ENCODE measurements around the gene GRIN2C. TPM values are rescaled to one million over a fixed set of nuclear protein-coding genes. Genes with fewer than 3 reads are reported as not detected.

The GRIN2C gene
- total and polyA plus RNA-seq, 4 donors: 0.01 to 0.03 (median 0.02) TPM; not detected in 1

DNA sequence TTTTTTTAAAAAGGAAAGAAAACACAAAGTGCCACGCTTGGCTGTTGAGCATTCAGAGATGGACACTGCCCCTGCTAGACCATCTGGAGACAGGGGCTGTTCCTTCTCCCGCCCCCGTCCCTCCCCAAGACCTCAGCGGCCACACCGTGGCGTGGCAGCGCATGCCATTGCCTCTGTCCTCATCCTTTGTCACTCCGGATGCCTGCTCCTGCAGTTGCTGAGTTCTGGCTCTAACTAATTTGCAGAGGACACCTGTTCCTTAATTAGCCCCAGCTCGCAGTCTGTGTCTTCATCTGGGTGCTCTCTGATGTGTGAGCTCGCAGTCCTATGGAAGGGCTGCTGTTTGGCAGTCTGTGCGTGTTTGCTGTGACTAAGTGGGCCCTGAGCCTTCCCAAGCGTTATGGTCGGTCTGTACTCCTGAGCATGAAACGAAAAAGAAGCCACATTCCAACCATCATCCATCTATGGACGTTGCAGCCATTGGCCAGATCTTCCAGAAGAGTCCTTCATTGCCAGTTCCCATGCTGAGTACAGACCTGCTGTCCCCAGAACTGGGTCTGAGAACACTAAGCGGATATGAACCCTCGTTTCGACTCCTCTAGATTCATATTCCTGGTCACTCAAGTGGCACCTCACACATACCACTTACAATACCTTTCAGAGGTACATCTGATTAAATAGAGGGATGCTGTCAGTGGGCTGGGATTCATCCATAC is 42.6 kb downstream of the GRIN2C start:
- H3K36me3 ChIP-seq (ENCODE audit: control insufficient read depth in 4 of 4, insufficient read depth in 4 of 4, low read length in 4 of 4): peaks cover 0 to 23% (median under 1%) of the 10 kb centered on the region in 4 donors
- H3K27me3 ChIP-seq (ENCODE audit: control insufficient read depth in 3 of 3, insufficient read depth in 3 of 3, low read length in 2 of 3): no peaks in the 10 kb centered on the region
- 91 to 95% methylated on average over 17 to 18 of the region's 18 CpGs for WGBS, 2 donors
- peaks cover 0 to 2% (median 0%) of the 10 kb centered on the region in 4 donors for H3K9me3 ChIP-seq (ENCODE audit: control insufficient read depth in 4 of 4, insufficient read depth in 3 of 4, low read length in 3 of 4)
- H3K4me3 ChIP-seq: no peak overlapping the region
- DNase-seq (no peak), ATAC-seq (ENCODE audit: insufficient read depth, low FRiP score) (no peak)
- H3K27ac ChIP-seq (ENCODE audit: low read depth in 1 of 2, low read length in 1 of 2): no peak overlapping the region
- TF ChIP-seq, protein P1, sequence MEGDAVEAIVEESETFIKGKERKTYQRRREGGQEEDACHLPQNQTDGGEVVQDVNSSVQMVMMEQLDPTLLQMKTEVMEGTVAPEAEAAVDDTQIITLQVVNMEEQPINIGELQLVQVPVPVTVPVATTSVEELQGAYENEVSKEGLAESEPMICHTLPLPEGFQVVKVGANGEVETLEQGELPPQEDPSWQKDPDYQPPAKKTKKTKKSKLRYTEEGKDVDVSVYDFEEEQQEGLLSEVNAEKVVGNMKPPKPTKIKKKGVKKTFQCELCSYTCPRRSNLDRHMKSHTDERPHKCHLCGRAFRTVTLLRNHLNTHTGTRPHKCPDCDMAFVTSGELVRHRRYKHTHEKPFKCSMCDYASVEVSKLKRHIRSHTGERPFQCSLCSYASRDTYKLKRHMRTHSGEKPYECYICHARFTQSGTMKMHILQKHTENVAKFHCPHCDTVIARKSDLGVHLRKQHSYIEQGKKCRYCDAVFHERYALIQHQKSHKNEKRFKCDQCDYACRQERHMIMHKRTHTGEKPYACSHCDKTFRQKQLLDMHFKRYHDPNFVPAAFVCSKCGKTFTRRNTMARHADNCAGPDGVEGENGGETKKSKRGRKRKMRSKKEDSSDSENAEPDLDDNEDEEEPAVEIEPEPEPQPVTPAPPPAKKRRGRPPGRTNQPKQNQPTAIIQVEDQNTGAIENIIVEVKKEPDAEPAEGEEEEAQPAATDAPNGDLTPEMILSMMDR (IDR thresholded peaks at IDR 0.05; ENCODE audit: control extremely low read depth, extremely low read depth): no peak
- no peak overlapping the region for H3K9ac ChIP-seq (ENCODE audit: insufficient read depth in 1 of 2, low read length in 2 of 2)
- H3K4me1 ChIP-seq (ENCODE audit: control insufficient read depth in 5 of 5, insufficient read depth in 5 of 5, low read length in 5 of 5): peaks cover 0 to 19% (median 3%) of the 10 kb centered on the region in 5 donors

DNA sequence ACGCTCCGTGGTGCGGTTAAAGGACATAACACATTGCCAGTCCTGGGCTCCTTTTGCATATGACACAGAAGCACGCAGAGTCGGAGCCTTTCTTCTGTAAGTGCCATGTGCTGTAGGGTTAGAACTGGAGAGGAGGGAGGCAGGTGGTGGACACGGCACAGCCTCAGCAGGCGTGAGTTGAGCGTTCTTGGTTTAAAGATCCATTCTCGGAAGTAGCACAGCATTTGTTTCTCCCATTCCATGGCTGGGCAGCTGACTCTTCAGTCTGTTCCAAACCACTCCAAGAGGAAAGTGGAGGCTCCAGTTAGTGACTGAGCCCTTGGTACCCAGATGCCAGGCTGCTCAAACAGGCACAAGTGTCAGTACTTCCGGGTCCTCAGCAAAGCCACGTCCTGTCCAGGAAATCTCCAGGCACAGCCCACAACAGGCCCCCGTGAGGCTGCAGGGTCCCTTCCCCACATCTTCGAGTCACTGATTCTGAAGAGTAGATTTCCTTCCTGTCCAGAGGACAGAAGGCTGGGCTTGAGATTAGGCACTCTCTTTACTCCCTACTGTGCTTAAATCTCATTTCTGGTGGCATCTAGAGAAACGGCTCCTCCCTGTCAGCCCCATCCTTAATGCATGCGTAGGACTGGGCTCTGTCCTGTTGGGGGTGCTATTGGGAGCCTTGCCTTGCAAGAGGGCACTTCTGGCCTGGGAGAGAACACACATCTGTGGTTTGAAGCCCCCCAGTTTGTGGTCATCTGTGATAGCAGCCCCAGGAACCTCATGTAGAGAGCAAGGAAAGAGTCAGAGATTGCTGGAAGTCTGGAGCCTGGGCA is 43.9 kb downstream of the GRIN2C start:
- H3K4me1 ChIP-seq (ENCODE audit: control insufficient read depth in 5 of 5, insufficient read depth in 5 of 5, low read length in 5 of 5): peaks cover 0 to 8% (median 4%) of the 10 kb centered on the region in 5 donors
- H3K27me3 ChIP-seq (ENCODE audit: control insufficient read depth in 3 of 3, insufficient read depth in 3 of 3, low read length in 2 of 3): no peaks in the 10 kb centered on the region
- H3K4me3 ChIP-seq: no peak overlapping the region
- DNase-seq (no peak), ATAC-seq (ENCODE audit: insufficient read depth, low FRiP score) (no peak)
- H3K36me3 ChIP-seq (ENCODE audit: control insufficient read depth in 4 of 4, insufficient read depth in 4 of 4, low read length in 4 of 4): peaks cover 0 to 19% (median 0%) of the 10 kb centered on the region in 4 donors
- no peak overlapping the region for H3K27ac ChIP-seq (ENCODE audit: low read depth in 1 of 2, low read length in 1 of 2)
- H3K9ac ChIP-seq (ENCODE audit: insufficient read depth in 1 of 2, low read length in 2 of 2): no peak overlapping the region
- WGBS, 2 donors: 64 to 66% methylated on average over 15 of the region's 15 CpGs
- TF ChIP-seq, protein P1 (IDR thresholded peaks at IDR 0.05; ENCODE audit: control extremely low read depth, extremely low read depth): no peak
- H3K9me3 ChIP-seq (ENCODE audit: control insufficient read depth in 4 of 4, insufficient read depth in 3 of 4, low read length in 3 of 4): peaks cover 0 to 2% (median 0%) of the 10 kb centered on the region in 4 donors

DNA sequence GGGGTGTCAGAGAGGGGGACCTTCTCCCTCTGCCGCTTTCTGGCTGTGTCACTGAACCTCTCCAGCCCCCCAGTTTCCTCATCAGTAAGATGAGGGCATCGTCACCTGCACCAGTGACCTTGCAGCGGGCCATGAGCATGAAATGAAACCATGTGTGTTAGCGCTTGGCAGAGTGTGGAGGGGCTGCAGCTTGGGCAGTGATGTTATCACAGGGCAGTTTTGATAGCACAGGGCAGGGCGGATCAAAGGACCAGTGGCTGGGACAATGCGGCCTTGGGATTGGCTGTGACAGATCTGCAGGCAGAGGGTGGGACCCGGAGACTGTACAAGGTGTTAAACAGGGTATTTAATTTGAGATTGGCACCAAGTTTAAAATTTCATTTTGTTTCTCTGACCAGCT is 44.6 kb downstream of the GRIN2C start:
- H3K9ac ChIP-seq (ENCODE audit: insufficient read depth in 1 of 2, low read length in 2 of 2): no peak overlapping the region
- H3K9me3 ChIP-seq (ENCODE audit: control insufficient read depth in 4 of 4, insufficient read depth in 3 of 4, low read length in 3 of 4): peaks cover 0 to 2% (median 0%) of the 10 kb centered on the region in 4 donors
- DNase-seq (no peak), ATAC-seq (ENCODE audit: insufficient read depth, low FRiP score) (no peak)
- peaks cover 0 to 19% (median 0%) of the 10 kb centered on the region in 4 donors for H3K36me3 ChIP-seq (ENCODE audit: control insufficient read depth in 4 of 4, insufficient read depth in 4 of 4, low read length in 4 of 4)
- WGBS, 2 donors: 96 to 97% methylated on average over 7 of the region's 7 CpGs
- no peak overlapping the region for H3K4me3 ChIP-seq
- H3K27me3 ChIP-seq (ENCODE audit: control insufficient read depth in 3 of 3, insufficient read depth in 3 of 3, low read length in 2 of 3): no peaks in the 10 kb centered on the region
- H3K27ac ChIP-seq (ENCODE audit: low read depth in 1 of 2, low read length in 1 of 2): no peak overlapping the region
- TF ChIP-seq, protein P1 (IDR thresholded peaks at IDR 0.05; ENCODE audit: control extremely low read depth, extremely low read depth): no peak
- peaks cover 0 to 8% (median 4%) of the 10 kb centered on the region in 5 donors for H3K4me1 ChIP-seq (ENCODE audit: control insufficient read depth in 5 of 5, insufficient read depth in 5 of 5, low read length in 5 of 5)
